Vagina (tissue), 2 donors: Measurements from ENCODE around the gene IFT57.

Source experiments
- POLR2A ChIP-seq, 2 donors: fragments of 450-650 bp; IDR thresholded peaks; one replicate each; pipeline ENCODE4 v1.6.1; 2017; ENCODE audit warnings: antibody characterized with exemption in 2 of 2, mild to moderate bottlenecking in 2 of 2, moderate library complexity in 2 of 2
- POLR2AphosphoS5 ChIP-seq, 2 donors: sonication (generic); formaldehyde crosslinking; IDR thresholded peaks; one replicate each; pipeline ENCODE4 v1.9.0; 2017; ENCODE audit warnings: antibody characterized with exemption in 2 of 2, mild to moderate bottlenecking in 2 of 2, low read depth in 1 of 2; ENCODE audit not compliant: insufficient read depth in 1 of 2
- TF ChIP-seq, protein P1 (sequence below), 3 experiments: fragments of 450-650 bp in 2 of 3; fragments of 200-600 bp in 1 of 3; sonication (generic) in 1 of 3; IDR thresholded peaks; one replicate each; pipeline ENCODE4 v1.5.1; 2017 to 2019; ENCODE audit warnings: antibody characterized with exemption in 3 of 3, mild to moderate bottlenecking in 2 of 3, moderate library complexity in 2 of 3

DNA sequence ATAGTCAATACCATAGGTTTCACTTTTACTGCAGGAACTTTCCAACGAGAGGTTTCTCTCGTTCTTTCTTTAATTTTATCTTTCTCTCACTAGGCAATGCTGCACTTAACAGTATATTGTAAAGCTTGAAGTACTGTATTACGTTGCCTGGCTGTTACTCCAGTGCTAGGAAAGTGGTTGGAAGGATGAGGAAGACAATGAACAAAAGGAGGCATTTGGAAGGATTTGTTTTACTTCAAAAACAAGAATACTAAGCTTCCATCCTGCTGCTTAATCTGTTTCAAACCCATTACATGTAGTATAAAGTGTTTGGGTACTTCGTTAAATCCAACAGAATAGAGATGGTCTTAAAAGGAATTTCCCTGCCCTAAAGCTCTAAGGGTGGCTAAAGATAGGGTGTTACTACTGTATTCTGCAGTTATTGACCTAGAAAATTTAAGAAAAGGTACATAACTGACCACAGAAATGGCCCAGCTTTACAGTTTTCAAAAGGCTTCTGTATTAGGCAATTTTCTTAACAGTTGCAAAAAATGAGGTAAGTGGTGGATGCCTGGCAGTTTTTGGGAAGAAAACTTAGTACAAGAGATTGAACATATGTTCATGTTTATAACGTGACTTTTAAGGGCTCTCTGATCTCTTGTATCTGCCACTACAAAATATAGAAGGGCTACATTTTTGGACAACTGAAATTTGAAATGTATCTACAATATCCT is 785 bp upstream of the IFT57 start:
- TF ChIP-seq, protein P1, sequence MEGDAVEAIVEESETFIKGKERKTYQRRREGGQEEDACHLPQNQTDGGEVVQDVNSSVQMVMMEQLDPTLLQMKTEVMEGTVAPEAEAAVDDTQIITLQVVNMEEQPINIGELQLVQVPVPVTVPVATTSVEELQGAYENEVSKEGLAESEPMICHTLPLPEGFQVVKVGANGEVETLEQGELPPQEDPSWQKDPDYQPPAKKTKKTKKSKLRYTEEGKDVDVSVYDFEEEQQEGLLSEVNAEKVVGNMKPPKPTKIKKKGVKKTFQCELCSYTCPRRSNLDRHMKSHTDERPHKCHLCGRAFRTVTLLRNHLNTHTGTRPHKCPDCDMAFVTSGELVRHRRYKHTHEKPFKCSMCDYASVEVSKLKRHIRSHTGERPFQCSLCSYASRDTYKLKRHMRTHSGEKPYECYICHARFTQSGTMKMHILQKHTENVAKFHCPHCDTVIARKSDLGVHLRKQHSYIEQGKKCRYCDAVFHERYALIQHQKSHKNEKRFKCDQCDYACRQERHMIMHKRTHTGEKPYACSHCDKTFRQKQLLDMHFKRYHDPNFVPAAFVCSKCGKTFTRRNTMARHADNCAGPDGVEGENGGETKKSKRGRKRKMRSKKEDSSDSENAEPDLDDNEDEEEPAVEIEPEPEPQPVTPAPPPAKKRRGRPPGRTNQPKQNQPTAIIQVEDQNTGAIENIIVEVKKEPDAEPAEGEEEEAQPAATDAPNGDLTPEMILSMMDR (IDR thresholded peaks at IDR 0.05) = no peak
- no peak for TF ChIP-seq POLR2AphosphoS5 (IDR thresholded peaks at IDR 0.05; ENCODE audit: insufficient read depth in 1 of 2, low read depth in 1 of 2)
- no peak for TF ChIP-seq POLR2A (IDR thresholded peaks at IDR 0.05)
